Measurements from ENCODE around the gene FDXR.

- no peak for TF ChIP-seq POLR2A (IDR thresholded peaks at IDR 0.05; ENCODE audit: low read depth, low read length)
- no peak for TF ChIP-seq POLR2AphosphoS5 (IDR thresholded peaks at IDR 0.05; ENCODE audit: low read depth, low read length)
Observed at GRCh38 chr17:74870512-74870911, 2.3 kb downstream of the FDXR start.

Data from GM12892 (cell line).